Smooth muscle cell (in vitro differentiated cells): ENCODE results near the gene RHBDD3. TPM values are rescaled to one million over a fixed set of nuclear protein-coding genes. Genes with fewer than 3 reads are reported as not detected.

Source experiments
- DNase-seq: peaks from one replicate; lab custom pipeline; 2025; ENCODE audit not compliant: unreplicated experiment; lab: John Stamatoyannopoulos, UW
- H2AFZ ChIP-seq: fragments of 200-600 bp; sonication (generic); 2 replicates; pipeline ENCODE4 v1.6.0; 2016; ENCODE audit warnings: antibody characterized with exemption, low read depth, mild to moderate bottlenecking
- H3F3A ChIP-seq: fragments of 200-600 bp; sonication (generic); 2 replicates; pipeline ENCODE4 v1.6.0; 2017; ENCODE audit warnings: antibody characterized with exemption, low read depth
- H3K27ac ChIP-seq: fragments of 200-600 bp; sonication (generic); 2 replicates; pipeline ENCODE4 v1.5.1; 2016; ENCODE audit warnings: low read depth, mild to moderate bottlenecking
- H3K27me3 ChIP-seq: fragments of 200-600 bp; sonication (generic); 2 replicates; pipeline ENCODE4 v1.6.1; 2016; ENCODE audit warnings: low read depth, mild to moderate bottlenecking
- H3K36me3 ChIP-seq: fragments of 200-600 bp; sonication (generic); 2 replicates; pipeline ENCODE4 v1.5.1; 2016; ENCODE audit warnings: low read depth
- H3K4me1 ChIP-seq: fragments of 200-600 bp; sonication (generic); 2 replicates; pipeline ENCODE4 v1.5.1; 2016; ENCODE audit warnings: low read depth
- H3K4me2 ChIP-seq: fragments of 200-600 bp; sonication (generic); 2 replicates; pipeline ENCODE4 v1.6.0; 2016; ENCODE audit warnings: mild to moderate bottlenecking
- H3K4me3 ChIP-seq: fragments of 200-600 bp; sonication (generic); 2 replicates; pipeline ENCODE4 v1.5.1; 2016; ENCODE audit warnings: mild to moderate bottlenecking
- H3K79me2 ChIP-seq: fragments of 200-600 bp; sonication (generic); 2 replicates; pipeline ENCODE4 v1.6.0; 2016; ENCODE audit warnings: low read depth, mild to moderate bottlenecking
- H3K9ac ChIP-seq: fragments of 200-600 bp; sonication (generic); 2 replicates; pipeline ENCODE4 v1.6.0; 2016; ENCODE audit warnings: low read depth
- H3K9me3 ChIP-seq: fragments of 200-600 bp; sonication (generic); replicated peaks from 2 replicates; pipeline ENCODE4 v1.5.1; 2016; ENCODE audit warnings: low read depth
- H4K20me1 ChIP-seq: fragments of 200-600 bp; sonication (generic); 2 replicates; pipeline ENCODE4 v1.6.0; 2016; ENCODE audit warnings: low read depth
- WGBS: methylation state at CpG from one replicate; pipeline ENCODE4 v1.1.7; 2016; ENCODE audit warnings: low lambda C conversion rate; 5-methylcytosine and 5-hydroxymethylcytosine counted together
- polyA plus RNA-seq: library from polyadenylated mRNA; unstranded; fragments of >200 nt; fragmentation: Nextera tagmentation; extraction: Ambion mirVana; gene quantifications from 2 replicates; pipeline ENCODE4 v1.2.1, GENCODE V29; 2016
- total RNA-seq: library from RNA; depleted of rRNA; stranded (reverse); fragments of >200 nt; gene quantifications from 2 replicates; pipeline ENCODE4 v1.2.3, GENCODE V29; 2014
- TF ChIP-seq, protein P1 (sequence below): fragments of 200-600 bp; sonication (generic); IDR thresholded peaks from 2 replicates; pipeline ENCODE4 v1.5.1; 2017; ENCODE audit warnings: borderline replicate concordance, mild to moderate bottlenecking, antibody characterized with exemption; ENCODE audit not compliant: insufficient read depth, poor library complexity, severe bottlenecking

RHBDD3 gene
- total and polyA plus RNA-seq, 2 experiments from 2014 or later: 16.5 to 39.1 TPM

DNA sequence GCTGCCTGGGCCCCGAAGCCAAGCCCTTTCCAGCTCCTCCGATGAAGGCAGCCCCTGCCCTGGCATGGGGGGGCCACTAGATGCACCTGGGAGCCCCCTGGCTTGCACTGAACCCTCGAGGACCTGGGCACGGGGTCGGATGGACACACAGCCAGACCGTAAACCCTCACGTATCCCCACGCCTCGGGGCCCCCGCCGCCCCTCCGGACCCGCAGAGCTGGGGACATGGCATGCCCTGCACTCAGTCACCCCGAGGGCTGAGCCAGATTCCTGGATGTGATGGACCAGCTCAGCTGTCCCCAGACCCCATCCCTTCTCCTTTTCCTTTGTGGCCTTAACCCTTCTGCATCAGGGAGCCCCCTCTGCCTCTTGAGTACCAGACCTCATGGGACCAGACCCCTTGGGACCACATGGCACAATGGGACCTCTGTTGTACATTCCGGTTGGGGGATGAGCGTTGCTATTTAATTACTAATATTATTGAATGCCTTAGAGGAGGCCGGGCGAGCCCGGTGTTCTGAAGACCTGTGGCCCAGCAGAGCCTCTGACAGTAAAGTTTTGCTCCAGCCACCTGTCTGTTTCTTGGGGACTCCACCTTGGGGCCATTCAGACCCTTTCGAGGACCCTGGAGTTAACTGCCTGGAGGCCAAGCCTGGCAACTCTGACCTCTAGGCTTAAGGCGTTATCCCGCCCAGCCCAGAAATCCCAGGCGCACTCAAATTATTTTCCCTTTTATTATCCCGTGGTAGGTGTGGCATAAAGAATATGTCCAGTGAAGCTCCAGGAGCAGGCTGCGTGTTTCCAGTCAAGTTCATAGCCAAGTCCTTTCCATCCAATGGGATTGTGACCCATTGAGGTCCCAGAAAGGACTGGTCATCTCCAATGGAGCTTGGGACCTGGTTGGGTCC lies 44.7 kb upstream of the RHBDD3 start:
- H3F3A ChIP-seq: no peaks in the 10 kb centered on the region
- WGBS: 97% methylated on average over 25 of the region's 25 CpGs
- TF ChIP-seq, protein P1, sequence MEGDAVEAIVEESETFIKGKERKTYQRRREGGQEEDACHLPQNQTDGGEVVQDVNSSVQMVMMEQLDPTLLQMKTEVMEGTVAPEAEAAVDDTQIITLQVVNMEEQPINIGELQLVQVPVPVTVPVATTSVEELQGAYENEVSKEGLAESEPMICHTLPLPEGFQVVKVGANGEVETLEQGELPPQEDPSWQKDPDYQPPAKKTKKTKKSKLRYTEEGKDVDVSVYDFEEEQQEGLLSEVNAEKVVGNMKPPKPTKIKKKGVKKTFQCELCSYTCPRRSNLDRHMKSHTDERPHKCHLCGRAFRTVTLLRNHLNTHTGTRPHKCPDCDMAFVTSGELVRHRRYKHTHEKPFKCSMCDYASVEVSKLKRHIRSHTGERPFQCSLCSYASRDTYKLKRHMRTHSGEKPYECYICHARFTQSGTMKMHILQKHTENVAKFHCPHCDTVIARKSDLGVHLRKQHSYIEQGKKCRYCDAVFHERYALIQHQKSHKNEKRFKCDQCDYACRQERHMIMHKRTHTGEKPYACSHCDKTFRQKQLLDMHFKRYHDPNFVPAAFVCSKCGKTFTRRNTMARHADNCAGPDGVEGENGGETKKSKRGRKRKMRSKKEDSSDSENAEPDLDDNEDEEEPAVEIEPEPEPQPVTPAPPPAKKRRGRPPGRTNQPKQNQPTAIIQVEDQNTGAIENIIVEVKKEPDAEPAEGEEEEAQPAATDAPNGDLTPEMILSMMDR: no peak

DNA sequence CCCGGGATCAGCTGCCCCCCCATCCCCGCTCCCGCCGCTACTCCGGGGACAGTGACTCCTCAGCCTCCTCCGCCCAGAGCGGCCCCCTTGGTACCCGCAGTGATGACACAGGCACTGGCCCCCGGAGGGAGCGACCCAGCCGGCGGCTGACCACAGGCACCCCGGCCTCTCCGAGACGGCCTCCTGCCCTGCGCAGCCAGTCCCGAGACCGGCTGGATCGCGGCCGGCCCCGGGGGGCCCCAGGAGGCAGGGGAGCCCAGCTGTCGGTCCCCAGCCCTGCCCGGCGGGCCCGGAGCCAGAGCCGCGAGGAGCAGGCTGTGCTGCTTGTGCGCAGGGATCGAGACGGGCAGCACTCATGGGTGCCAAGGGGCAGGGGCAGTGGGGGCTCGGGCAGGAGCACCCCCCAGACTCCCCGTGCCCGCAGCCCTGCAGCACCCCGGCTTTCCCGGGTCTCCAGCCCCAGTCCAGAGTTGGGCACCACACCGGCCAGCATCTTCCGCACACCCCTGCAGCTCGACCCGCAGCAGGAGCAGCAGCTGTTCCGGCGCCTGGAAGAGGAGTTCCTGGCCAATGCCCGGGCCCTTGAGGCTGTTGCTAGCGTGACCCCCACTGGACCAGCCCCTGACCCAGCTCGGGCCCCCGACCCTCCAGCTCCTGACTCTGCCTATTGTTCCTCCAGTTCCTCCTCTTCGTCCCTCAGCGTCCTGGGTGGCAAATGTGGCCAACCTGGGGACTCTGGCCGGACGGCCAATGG lies 43.9 kb upstream of the RHBDD3 start:
- Histone ChIP-seq H3F3A (no peaks in the 10 kb centered on the region), H3K36me3 (no peaks in the 10 kb centered on the region), H3K4me3 (no peak overlapping the region), H3K4me2 (peak overlapping the region; percentile 55), H2AFZ (no peak overlapping the region), H3K9me3 (no peaks in the 10 kb centered on the region), H3K27ac (peak overlapping the region; percentile 75), H3K27me3 (peaks cover 36% of the 10 kb centered on the region), H3K79me2 (peaks cover 8% of the 10 kb centered on the region), H3K9ac (peak overlapping the region; percentile 86), H4K20me1 (peaks cover 9% of the 10 kb centered on the region), H3K4me1 (peaks cover 7% of the 10 kb centered on the region)
- 91% methylated on average over 30 of the region's 50 CpGs for WGBS
- TF ChIP-seq, protein P1: no peak
- no peak for DNase-seq

More for the DNA sequence above, 44.7 kb upstream of the RHBDD3 start:
- Histone ChIP-seq H3K4me2 (no peak overlapping the region), H3K79me2 (peaks cover 3% of the 10 kb centered on the region), H3K9ac (no peak overlapping the region), H3K27me3 (peaks cover 39% of the 10 kb centered on the region), H2AFZ (no peak overlapping the region), H3K9me3 (no peaks in the 10 kb centered on the region), H3K27ac (no peak overlapping the region), H4K20me1 (peaks cover 9% of the 10 kb centered on the region), H3K36me3 (no peaks in the 10 kb centered on the region), H3K4me1 (peaks cover 3% of the 10 kb centered on the region), H3K4me3 (no peak overlapping the region)
- no peak for DNase-seq

DNA sequence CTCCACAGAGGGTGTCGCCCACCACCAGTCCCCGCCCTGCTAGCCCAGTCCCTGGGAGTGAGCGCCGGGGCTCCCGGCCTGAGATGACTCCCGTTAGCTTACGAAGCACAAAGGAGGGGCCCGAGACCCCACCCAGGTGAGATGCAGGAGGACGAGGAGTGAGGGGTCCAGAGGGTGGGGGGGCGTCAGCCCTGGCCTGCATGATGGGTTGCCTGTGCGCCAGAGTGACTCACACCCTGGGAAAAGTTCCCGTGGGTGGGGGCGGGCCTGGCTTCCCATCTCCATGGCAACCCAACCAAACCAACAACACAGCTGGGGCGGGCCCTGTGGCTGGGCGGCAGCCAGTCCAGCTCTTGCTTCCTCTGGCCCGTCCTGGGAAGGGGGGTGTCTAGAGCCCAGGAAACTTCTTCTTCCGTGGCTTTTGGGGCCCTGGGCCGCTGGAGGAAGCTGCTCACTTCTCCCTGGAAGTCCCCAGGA lies 43.1 kb upstream of the RHBDD3 start:
- TF ChIP-seq, protein P1: no peak
- Histone ChIP-seq H3F3A (no peaks in the 10 kb centered on the region), H3K9ac (peak overlapping the region; percentile 86), H3K4me3 (no peak overlapping the region), H3K27me3 (peaks cover 29% of the 10 kb centered on the region), H4K20me1 (peaks cover 9% of the 10 kb centered on the region), H3K9me3 (no peaks in the 10 kb centered on the region), H3K79me2 (peaks cover 8% of the 10 kb centered on the region), H3K4me1 (peaks cover 7% of the 10 kb centered on the region), H3K27ac (peak overlapping the region; percentile 75), H2AFZ (no peak overlapping the region), H3K4me2 (peak overlapping the region; percentile 67), H3K36me3 (no peaks in the 10 kb centered on the region)
- DNase-seq: peak; percentile 91
- WGBS: 33% methylated on average over 16 of the region's 18 CpGs
